Natural killer cell treated with Interleukin-12 subunit alpha and Interleukin-12 subunit beta and Interleukin-15 and Interleukin-18, amount 100 ng/mL, for 72 hours (primary cell): ENCODE results near the gene FYTTD1. TPM values are rescaled to one million over a fixed set of nuclear protein-coding genes. Genes with fewer than 3 reads are reported as not detected.
A peak's percentile ranks its signal among the peaks of the same experiment; 100 is the strongest.

Experiments used
- ATAC-seq, 2 donors: fragments of 150-1000 bp; cut with Tn5 transposase in 1 of 2; sonication (Bioruptor Pico), chemical (Tn5 transposase) in 1 of 2; 2 replicates each; pipeline ENCODE4 v1.10.0; 2021
- DNase-seq: peaks from one replicate; pipeline ENCODE4 v3.0.0; 2022; ENCODE audit warnings: low spot score
- H3K27ac Mint-ChIP-seq, 2 donors: 1 replicate in 1 of 2; 2 replicates in 1 of 2; pipeline ENCODE4 v1.8.0; 2022; ENCODE audit warnings: mixed read lengths in 2 of 2, mild to moderate bottlenecking in 1 of 2, moderate library complexity in 1 of 2
- H3K27me3 Mint-ChIP-seq, 2 donors: 1 replicate in 1 of 2; 2 replicates in 1 of 2; pipeline ENCODE4 v1.8.0; 2022; ENCODE audit warnings: mixed read lengths in 2 of 2
- H3K36me3 Mint-ChIP-seq: one replicate; pipeline ENCODE4 v1.8.0; 2022; ENCODE audit warnings: mixed read lengths
- H3K4me1 Mint-ChIP-seq, 2 donors: 1 replicate in 1 of 2; 2 replicates in 1 of 2; pipeline ENCODE4 v1.8.0; 2022; ENCODE audit warnings: low read depth in 2 of 2, mixed read lengths in 2 of 2, mild to moderate bottlenecking in 1 of 2
- H3K4me3 Mint-ChIP-seq: one replicate; pipeline ENCODE4 v1.8.0; 2022; ENCODE audit warnings: mixed read lengths
- H3K9me3 Mint-ChIP-seq: 2 replicates; pipeline ENCODE4 v1.8.0; 2022; ENCODE audit warnings: mixed read lengths
- total RNA-seq, 2 donors: library from RNA; stranded (reverse); gene quantifications; one replicate each; pipeline ENCODE4 v1.2.3, GENCODE V29; 2022

FYTTD1 gene
- total RNA-seq, 2 donors from 2014 or later = 36.0 to 66.1 TPM

GRCh38 chr3:197749315-197749600 lies 425 bp upstream of the FYTTD1 start:
- peak; percentile 55 to 58 for ATAC-seq

GRCh38 chr3:197750396-197750831 lies 731 bp downstream of the FYTTD1 start:
- ATAC-seq = peak; percentile 75 to 79
- no peaks in the 10 kb centered on the region for H3K27me3 Mint-ChIP-seq
- peak overlapping the region; percentile 94 to 95 for H3K27ac Mint-ChIP-seq
- H3K9me3 Mint-ChIP-seq = no peaks in the 10 kb centered on the region
- no peaks in the 10 kb centered on the region for H3K36me3 Mint-ChIP-seq
- H3K4me1 Mint-ChIP-seq = peaks cover 34 to 48% of the 10 kb centered on the region in 2 donors
- peak; percentile 82 for DNase-seq
- H3K4me3 Mint-ChIP-seq = peak overlapping the region; percentile 99

More at GRCh38 chr3:197749315-197749600, 425 bp upstream of the FYTTD1 start:
- Mint-ChIP-seq H3K4me3 (peak overlapping the region; percentile 99), H3K4me1 (peaks cover 30 to 41% of the 10 kb centered on the region in 2 donors), H3K27ac (peak overlapping the region; percentile 94), H3K27me3 (no peaks in the 10 kb centered on the region), H3K9me3 (no peaks in the 10 kb centered on the region), H3K36me3 (no peaks in the 10 kb centered on the region)
- DNase-seq = no peak

- Mint-ChIP-seq H3K27me3 (no peaks in the 10 kb centered on the region), H3K4me3 (peak overlapping the region; percentile 99), H3K36me3 (no peaks in the 10 kb centered on the region), H3K27ac (peak overlapping the region; percentile 94 to 95), H3K9me3 (no peaks in the 10 kb centered on the region), H3K4me1 (peaks cover 37 to 54% of the 10 kb centered on the region in 2 donors)
- DNase-seq = peak; percentile 61
- no peak for ATAC-seq
Observed at GRCh38 chr3:197750858-197751737, 1.4 kb downstream of the FYTTD1 start.

GRCh38 chr3:197752107-197752506 lies 2.4 kb downstream of the FYTTD1 start:
- Mint-ChIP-seq H3K4me3 (peak overlapping the region; percentile 80), H3K27me3 (no peaks in the 10 kb centered on the region), H3K9me3 (no peaks in the 10 kb centered on the region), H3K27ac (peak overlapping the region; percentile 88 to 94), H3K36me3 (no peaks in the 10 kb centered on the region), H3K4me1 (peaks cover 38 to 56% of the 10 kb centered on the region in 2 donors)
- no peak for DNase-seq
- ATAC-seq = peak in 1 of 2 donors; percentile 53

- H3K27me3 Mint-ChIP-seq = no peaks in the 10 kb centered on the region
- no peaks in the 10 kb centered on the region for H3K9me3 Mint-ChIP-seq
- H3K36me3 Mint-ChIP-seq = no peaks in the 10 kb centered on the region
- H3K4me1 Mint-ChIP-seq = peaks cover 38 to 55% of the 10 kb centered on the region in 2 donors
- H3K4me3 Mint-ChIP-seq = peak overlapping the region; percentile 4
- no peak for ATAC-seq
- peak overlapping the region; percentile 88 to 94 for H3K27ac Mint-ChIP-seq
- DNase-seq = no peak
Observed at GRCh38 chr3:197753263-197753662, 3.6 kb downstream of the FYTTD1 start.

GRCh38 chr3:197756704-197757103 lies 7.0 kb downstream of the FYTTD1 start:
- Mint-ChIP-seq H3K27me3 (no peaks in the 10 kb centered on the region), H3K4me1 (peaks cover 23 to 34% of the 10 kb centered on the region in 2 donors), H3K27ac (no peak overlapping the region), H3K4me3 (no peak overlapping the region), H3K36me3 (no peaks in the 10 kb centered on the region), H3K9me3 (no peaks in the 10 kb centered on the region)
- DNase-seq (no peak), ATAC-seq (no peak)

GRCh38 chr3:197758512-197758911 lies 8.8 kb downstream of the FYTTD1 start:
- H3K9me3 Mint-ChIP-seq = no peaks in the 10 kb centered on the region
- H3K27ac Mint-ChIP-seq = no peak overlapping the region
- H3K27me3 Mint-ChIP-seq = no peaks in the 10 kb centered on the region
- no peak overlapping the region for H3K4me3 Mint-ChIP-seq
- DNase-seq (no peak), ATAC-seq (no peak)
- H3K36me3 Mint-ChIP-seq = no peaks in the 10 kb centered on the region
- H3K4me1 Mint-ChIP-seq = peaks cover 13 to 19% of the 10 kb centered on the region in 2 donors

GRCh38 chr3:197761784-197762183 lies 12.1 kb downstream of the FYTTD1 start:
- ATAC-seq (no peak), DNase-seq (no peak)
- H3K9me3 Mint-ChIP-seq = no peaks in the 10 kb centered on the region
- H3K36me3 Mint-ChIP-seq = no peaks in the 10 kb centered on the region
- no peaks in the 10 kb centered on the region for H3K4me1 Mint-ChIP-seq
- H3K4me3 Mint-ChIP-seq = no peak overlapping the region
- H3K27ac Mint-ChIP-seq = no peak overlapping the region
- no peaks in the 10 kb centered on the region for H3K27me3 Mint-ChIP-seq

GRCh38 chr3:197775317-197775716 lies 25.6 kb downstream of the FYTTD1 start:
- no peak overlapping the region for H3K27ac Mint-ChIP-seq
- ATAC-seq (no peak), DNase-seq (no peak)
- H3K27me3 Mint-ChIP-seq = no peaks in the 10 kb centered on the region
- no peak overlapping the region for H3K4me3 Mint-ChIP-seq
- H3K9me3 Mint-ChIP-seq = no peaks in the 10 kb centered on the region
- H3K4me1 Mint-ChIP-seq = no peaks in the 10 kb centered on the region
- peaks cover 29% of the 10 kb centered on the region for H3K36me3 Mint-ChIP-seq

- no peaks in the 10 kb centered on the region for H3K27me3 Mint-ChIP-seq
- no peaks in the 10 kb centered on the region for H3K9me3 Mint-ChIP-seq
- H3K27ac Mint-ChIP-seq = peak overlapping the region; percentile 53 to 69
Observed at GRCh38 chr3:197782230-197782629, 32.5 kb downstream of the FYTTD1 start.

GRCh38 chr3:197784019-197784585 lies 34.4 kb downstream of the FYTTD1 start:
- Mint-ChIP-seq H3K4me1 (peaks cover 0 to 6% of the 10 kb centered on the region in 2 donors), H3K27ac (peak overlapping the region in 1 of 2 donors; percentile 63), H3K36me3 (peaks cover 6% of the 10 kb centered on the region), H3K27me3 (no peaks in the 10 kb centered on the region), H3K4me3 (no peak overlapping the region), H3K9me3 (no peaks in the 10 kb centered on the region)
- ATAC-seq (no peak), DNase-seq (no peak)

More at GRCh38 chr3:197782230-197782629, 32.5 kb downstream of the FYTTD1 start:
- Mint-ChIP-seq H3K36me3 (peaks cover 16% of the 10 kb centered on the region), H3K4me1 (peaks cover 0 to 6% of the 10 kb centered on the region in 2 donors), H3K4me3 (no peak overlapping the region)
- ATAC-seq (no peak), DNase-seq (no peak)

- no peak for ATAC-seq
- H3K4me3 Mint-ChIP-seq = no peak overlapping the region
Observed at GRCh38 chr3:197787412-197787811, 37.7 kb downstream of the FYTTD1 start.

GRCh38 chr3:197789309-197789708 lies 39.6 kb downstream of the FYTTD1 start:
- Mint-ChIP-seq H3K27ac (peak overlapping the region in 1 of 2 donors; percentile 99), H3K9me3 (no peaks in the 10 kb centered on the region), H3K27me3 (no peaks in the 10 kb centered on the region), H3K4me3 (no peak overlapping the region), H3K4me1 (peaks cover 14 to 19% of the 10 kb centered on the region in 2 donors), H3K36me3 (peaks cover 5% of the 10 kb centered on the region)
- DNase-seq = no peak
- ATAC-seq = no peak

More at GRCh38 chr3:197787412-197787811, 37.7 kb downstream of the FYTTD1 start:
- Mint-ChIP-seq H3K27ac (no peak overlapping the region), H3K9me3 (no peaks in the 10 kb centered on the region), H3K27me3 (no peaks in the 10 kb centered on the region), H3K36me3 (peaks cover 7% of the 10 kb centered on the region), H3K4me1 (peaks cover 7% of the 10 kb centered on the region in 2 donors)
- DNase-seq = no peak

GRCh38 chr3:197790033-197790432 lies 40.4 kb downstream of the FYTTD1 start:
- H3K36me3 Mint-ChIP-seq = peaks cover 5% of the 10 kb centered on the region
- no peak for DNase-seq
- no peaks in the 10 kb centered on the region for H3K27me3 Mint-ChIP-seq
- H3K4me3 Mint-ChIP-seq = peak overlapping the region; percentile 96
- ATAC-seq = no peak
- no peaks in the 10 kb centered on the region for H3K9me3 Mint-ChIP-seq
- peaks cover 16 to 20% of the 10 kb centered on the region in 2 donors for H3K4me1 Mint-ChIP-seq
- H3K27ac Mint-ChIP-seq = peak overlapping the region; percentile 90 to 99
